ENCODE results near the gene NDUFA11.
"Not testable (repeated sequence)": the region's sequence is repeated elsewhere in the genome, so short reads cannot be mapped to it uniquely, and the experiment has no call there.

- TF ChIP-seq CTCF (IDR thresholded peaks at IDR 0.05); EZH2 (IDR thresholded peaks at IDR 0.05; ENCODE audit: borderline replicate concordance, insufficient read depth, low read depth, low read length, poor library complexity, severe bottlenecking): not testable (repeated sequence)
These were observed 49.5 kb downstream of the NDUFA11 start for GRCh38 chr19:5854121-5854520.

Data from B cell (primary cell).